Measurements from ENCODE around the gene B3GNT9.

Gene B3GNT9

GRCh38 chr16:67166598-67167168, 15.9 kb upstream of the B3GNT9 start:
- H3K4me3 Mint-ChIP-seq, result no peak overlapping the region

GRCh38 chr16:67166110-67166547, 15.3 kb upstream of the B3GNT9 start:
- H3K27me3 Mint-ChIP-seq, result peaks cover 65 to 89% of the 10 kb centered on the region in 2 donors
- H3K9me3 Mint-ChIP-seq, result no peaks in the 10 kb centered on the region
- ATAC-seq (replicated peaks) (no peak), DNase-seq (no peak)
- peak overlapping the region; percentile 25 for H3K27ac Mint-ChIP-seq
- peaks cover 32 to 69% of the 10 kb centered on the region in 2 donors for H3K4me1 Mint-ChIP-seq
- H3K36me3 Mint-ChIP-seq, result peaks cover 0 to 2% of the 10 kb centered on the region in 2 donors
- no peak overlapping the region for H3K4me3 Mint-ChIP-seq

More at GRCh38 chr16:67166598-67167168, 15.9 kb upstream of the B3GNT9 start:
- peaks cover 36 to 66% of the 10 kb centered on the region in 2 donors for H3K4me1 Mint-ChIP-seq
- DNase-seq, result no peak
- H3K27ac Mint-ChIP-seq, result peak overlapping the region; percentile 25
- peaks cover 69 to 91% of the 10 kb centered on the region in 2 donors for H3K27me3 Mint-ChIP-seq
- ATAC-seq (replicated peaks), result no peak
- H3K36me3 Mint-ChIP-seq, result peaks cover 0 to 2% of the 10 kb centered on the region in 2 donors
- no peaks in the 10 kb centered on the region for H3K9me3 Mint-ChIP-seq

- peaks cover 32 to 72% of the 10 kb centered on the region in 2 donors for H3K4me1 Mint-ChIP-seq
- peaks cover 0 to 1% of the 10 kb centered on the region in 2 donors for H3K9me3 Mint-ChIP-seq
- peaks cover 0 to 4% of the 10 kb centered on the region in 2 donors for H3K36me3 Mint-ChIP-seq
- ATAC-seq (replicated peaks) (no peak), DNase-seq (no peak)
- H3K27ac Mint-ChIP-seq, result peak overlapping the region; percentile 56
- peak overlapping the region; percentile 46 to 65 for H3K4me3 Mint-ChIP-seq
- peaks cover 60 to 88% of the 10 kb centered on the region in 2 donors for H3K27me3 Mint-ChIP-seq
These were observed 14.6 kb upstream of the B3GNT9 start for GRCh38 chr16:67165121-67166078.

GRCh38 chr16:67164599-67165061, 13.8 kb upstream of the B3GNT9 start, which contains the start of gene HSF4:
Gene HSF4 (plus strand): TSS chr16:67164745. CDS start chr16:67164812, 67 bp downstream.
- DNase-seq (no peak), ATAC-seq (replicated peaks) (no peak)
- peaks cover 0 to 1% of the 10 kb centered on the region in 2 donors for H3K9me3 Mint-ChIP-seq
- peaks cover 54 to 80% of the 10 kb centered on the region in 2 donors for H3K27me3 Mint-ChIP-seq
- peak within 1 kb of the TSS; percentile 63 to 73 for H3K4me3 Mint-ChIP-seq
- peaks cover 0 to 4% of the 10 kb centered on the region in 2 donors for H3K36me3 Mint-ChIP-seq
- H3K4me1 Mint-ChIP-seq, result peaks cover 26 to 70% of the 10 kb centered on the region in 2 donors
- H3K27ac Mint-ChIP-seq, result peak within 1 kb of the TSS; percentile 56

- H3K4me1 Mint-ChIP-seq, result peaks cover 26 to 68% of the 10 kb centered on the region in 2 donors
- peaks cover 0 to 4% of the 10 kb centered on the region in 2 donors for H3K36me3 Mint-ChIP-seq
- DNase-seq (no peak), ATAC-seq (replicated peaks) (no peak)
- H3K4me3 Mint-ChIP-seq, result peak overlapping the region; percentile 63 to 73
- peak overlapping the region; percentile 31 for H3K27ac Mint-ChIP-seq
- peaks cover 0 to 1% of the 10 kb centered on the region in 2 donors for H3K9me3 Mint-ChIP-seq
- peaks cover 49 to 75% of the 10 kb centered on the region in 2 donors for H3K27me3 Mint-ChIP-seq
These were observed 13.3 kb upstream of the B3GNT9 start for GRCh38 chr16:67163999-67164558.

- Mint-ChIP-seq H3K36me3 (peaks cover 0 to 4% of the 10 kb centered on the region in 2 donors), H3K4me1 (peaks cover 30 to 72% of the 10 kb centered on the region in 2 donors), H3K4me3 (peak overlapping the region; percentile 63 to 73), H3K27me3 (peaks cover 42 to 68% of the 10 kb centered on the region in 2 donors), H3K27ac (no peak overlapping the region), H3K9me3 (peaks cover 0 to 1% of the 10 kb centered on the region in 2 donors)
- ATAC-seq (replicated peaks), result peak in 1 of 2 donors; percentile 3
- DNase-seq, result no peak
These were observed 12.6 kb upstream of the B3GNT9 start for GRCh38 chr16:67163164-67163998.

GRCh38 chr16:67162506-67163163, 11.8 kb upstream of the B3GNT9 start:
- H3K36me3 Mint-ChIP-seq, result peaks cover 0 to 4% of the 10 kb centered on the region in 2 donors
- no peak overlapping the region for H3K27ac Mint-ChIP-seq
- H3K4me1 Mint-ChIP-seq, result peaks cover 36 to 75% of the 10 kb centered on the region in 2 donors
- peaks cover 0 to 1% of the 10 kb centered on the region in 2 donors for H3K9me3 Mint-ChIP-seq
- peaks cover 37 to 60% of the 10 kb centered on the region in 2 donors for H3K27me3 Mint-ChIP-seq
- ATAC-seq (replicated peaks) (no peak), DNase-seq (no peak)
- peak overlapping the region; percentile 37 to 63 for H3K4me3 Mint-ChIP-seq

- peaks cover 0 to 1% of the 10 kb centered on the region in 2 donors for H3K9me3 Mint-ChIP-seq
- H3K27ac Mint-ChIP-seq, result no peak overlapping the region
- peaks cover 29 to 50% of the 10 kb centered on the region in 2 donors for H3K27me3 Mint-ChIP-seq
- peaks cover 0 to 4% of the 10 kb centered on the region in 2 donors for H3K36me3 Mint-ChIP-seq
- DNase-seq (no peak), ATAC-seq (replicated peaks) (no peak)
- peaks cover 41 to 81% of the 10 kb centered on the region in 2 donors for H3K4me1 Mint-ChIP-seq
- H3K4me3 Mint-ChIP-seq, result peak overlapping the region; percentile 17 to 59
These were observed 10.8 kb upstream of the B3GNT9 start for GRCh38 chr16:67161595-67162058.

- H3K27ac Mint-ChIP-seq, result peak overlapping the region; percentile 90
- peaks cover 40 to 81% of the 10 kb centered on the region in 2 donors for H3K4me1 Mint-ChIP-seq
- H3K4me3 Mint-ChIP-seq, result peak overlapping the region; percentile 91
- ATAC-seq (replicated peaks) (peak; percentile 59), DNase-seq (peak; percentile 85)
- peaks cover 0 to 1% of the 10 kb centered on the region in 2 donors for H3K9me3 Mint-ChIP-seq
- H3K36me3 Mint-ChIP-seq, result peaks cover 12 to 14% of the 10 kb centered on the region in 2 donors
- peaks cover 11 to 33% of the 10 kb centered on the region in 2 donors for H3K27me3 Mint-ChIP-seq
These were observed 8.1 kb upstream of the B3GNT9 start for GRCh38 chr16:67158637-67159600.

GRCh38 chr16:67157892-67158635, 7.3 kb upstream of the B3GNT9 start:
- Mint-ChIP-seq H3K9me3 (peaks cover 0 to 1% of the 10 kb centered on the region in 2 donors), H3K4me1 (peaks cover 44 to 81% of the 10 kb centered on the region in 2 donors), H3K27me3 (peaks cover 9 to 29% of the 10 kb centered on the region in 2 donors), H3K27ac (peak overlapping the region; percentile 90), H3K36me3 (peaks cover 14 to 16% of the 10 kb centered on the region in 2 donors), H3K4me3 (peak overlapping the region; percentile 91)
- DNase-seq, result no peak
- ATAC-seq (replicated peaks), result no peak

GRCh38 chr16:67157106-67157748, 6.4 kb upstream of the B3GNT9 start:
- peaks cover 42 to 76% of the 10 kb centered on the region in 2 donors for H3K4me1 Mint-ChIP-seq
- peaks cover 14 to 28% of the 10 kb centered on the region in 2 donors for H3K27me3 Mint-ChIP-seq
- no peak for ATAC-seq (replicated peaks)
- no peak overlapping the region for H3K27ac Mint-ChIP-seq
- H3K4me3 Mint-ChIP-seq, result no peak overlapping the region
- H3K36me3 Mint-ChIP-seq, result peaks cover 14 to 16% of the 10 kb centered on the region in 2 donors
- DNase-seq, result no peak
- peaks cover 0 to 1% of the 10 kb centered on the region in 2 donors for H3K9me3 Mint-ChIP-seq
